Fibroblast of lung (primary cell): ENCODE results near the gene XYLB. TPM values are rescaled to one million over a fixed set of nuclear protein-coding genes. Genes with fewer than 3 reads are reported as not detected.

Source experiments
- DNase-seq, 2 donors: peaks; one replicate each; pipeline versions ENCODE4 v3.0.0 to v3.0.0-alpha.2; 2010; ENCODE audit warnings: low read depth in 2 of 2
- H2AFZ ChIP-seq: 2 replicates; pipeline ENCODE4 v1.5.1; 2012; ENCODE audit warnings: low read length, control low read depth, inconsistent platforms
- H3K27ac ChIP-seq: 2 replicates; pipeline ENCODE4 v1.5.1; 2011; ENCODE audit warnings: low read length, control low read depth; ENCODE audit not compliant: insufficient read depth
- H3K27me3 ChIP-seq: 2 replicates; pipeline ENCODE4 v1.5.1; 2011; ENCODE audit warnings: mild to moderate bottlenecking, low read length; ENCODE audit not compliant: control insufficient read depth, insufficient read depth
- H3K36me3 ChIP-seq: 2 replicates; pipeline ENCODE4 v1.5.1; 2011; ENCODE audit warnings: low read length; ENCODE audit not compliant: control insufficient read depth, insufficient read depth
- H3K4me1 ChIP-seq: 2 replicates; pipeline ENCODE4 v1.5.1; 2011; ENCODE audit warnings: low read length; ENCODE audit not compliant: control insufficient read depth, insufficient read depth; ENCODE audit errors: extremely low read depth
- H3K4me2 ChIP-seq: 2 replicates; pipeline ENCODE4 v1.5.1; 2011; ENCODE audit warnings: low read length, control low read depth; ENCODE audit not compliant: insufficient read depth; ENCODE audit errors: extremely low read depth
- H3K4me3 ChIP-seq, 4 experiments: fragments of 200-600 bp in 1 of 4; sonication (generic) in 1 of 4; replicated peaks in 1 of 4; 2 replicates each; pipeline ENCODE4 v1.5.1; 2011 to 2016; ENCODE audit warnings: low read length in 4 of 4, low read depth in 3 of 4, mild to moderate bottlenecking in 3 of 4, control low read depth in 2 of 4, inconsistent platforms in 1 of 4, mixed read lengths in 1 of 4; ENCODE audit not compliant: insufficient read depth in 1 of 4; ENCODE audit errors: control extremely low read depth in 1 of 4
- H3K79me2 ChIP-seq: 2 replicates; pipeline ENCODE4 v1.5.1; 2012; ENCODE audit warnings: mild to moderate bottlenecking, low read length, inconsistent platforms; ENCODE audit not compliant: control insufficient read depth, insufficient read depth
- H3K9ac ChIP-seq: 2 replicates; pipeline ENCODE4 v1.5.1; 2011; ENCODE audit warnings: mild to moderate bottlenecking, low read length, control low read depth; ENCODE audit not compliant: insufficient read depth
- H3K9me3 ChIP-seq: 2 replicates; pipeline ENCODE4 v1.5.1; 2012; ENCODE audit warnings: low read depth, low read length; ENCODE audit not compliant: control insufficient read depth, insufficient read depth
- H4K20me1 ChIP-seq: 2 replicates; pipeline ENCODE4 v1.5.1; 2011; ENCODE audit warnings: low read length; ENCODE audit not compliant: control insufficient read depth, insufficient read depth; ENCODE audit errors: extremely low read depth
- CTCF ChIP-seq, 2 donors: IDR thresholded peaks in 1 of 2; conservative IDR thresholded peaks in 1 of 2; 1 replicate in 1 of 2; 2 replicates in 1 of 2; pipeline ENCODE4 v1.5.1; 2011 to 2012; ENCODE audit warnings: low read length in 2 of 2, control low read depth in 1 of 2, inconsistent platforms in 1 of 2, low read depth in 1 of 2, mild to moderate bottlenecking in 1 of 2
- EZH2 ChIP-seq: IDR thresholded peaks from 2 replicates; pipeline ENCODE4 v1.5.1; 2012; ENCODE audit warnings: low read length, control low read depth, mild to moderate bottlenecking; ENCODE audit errors: missing control alignments
- polyA plus RNA-seq, 2 donors: library from polyadenylated mRNA; depleted of rRNA in 1 of 2; stranded (reverse) in 1 of 2; unstranded in 1 of 2; fragments of >200 nt; gene quantifications; 2 replicates each; pipeline ENCODE4 v1.2.1, GENCODE V29; 2011 to 2012; ENCODE audit warnings: missing spikeins in 1 of 2
- total RNA-seq: library from RNA; depleted of rRNA; stranded (reverse); fragments of >200 nt; gene quantifications from 2 replicates; pipeline ENCODE4 v1.2.1, GENCODE V29; 2014

The XYLB gene
- total and polyA plus RNA-seq, 2 donors (not counting 1 experiment from before 2014, with no cell fraction given) = 2.2 to 5.1 TPM

GRCh38 chr3:38376098-38376816 is 29.7 kb downstream of the XYLB start:
- H3K27ac ChIP-seq = no peak overlapping the region
- H3K79me2 ChIP-seq = no peaks in the 10 kb centered on the region
- TF ChIP-seq CTCF (conservative IDR thresholded peaks at IDR 0.05 in 1 of 2, IDR thresholded peaks at IDR 0.05 in 1 of 2; ENCODE audit: low read depth in 1 of 2, low read length in 2 of 2) (no peak), EZH2 (no peak)
- H3K4me2 ChIP-seq = no peak overlapping the region
- H3K36me3 ChIP-seq = peaks cover 7% of the 10 kb centered on the region
- H2AFZ ChIP-seq = no peak overlapping the region
- no peaks in the 10 kb centered on the region for H4K20me1 ChIP-seq
- H3K27me3 ChIP-seq = no peaks in the 10 kb centered on the region
- H3K9ac ChIP-seq = no peak overlapping the region
- no peaks in the 10 kb centered on the region for H3K4me1 ChIP-seq
- no peak for DNase-seq
- H3K9me3 ChIP-seq = no peaks in the 10 kb centered on the region
- no peak overlapping the region for H3K4me3 ChIP-seq

DNA sequence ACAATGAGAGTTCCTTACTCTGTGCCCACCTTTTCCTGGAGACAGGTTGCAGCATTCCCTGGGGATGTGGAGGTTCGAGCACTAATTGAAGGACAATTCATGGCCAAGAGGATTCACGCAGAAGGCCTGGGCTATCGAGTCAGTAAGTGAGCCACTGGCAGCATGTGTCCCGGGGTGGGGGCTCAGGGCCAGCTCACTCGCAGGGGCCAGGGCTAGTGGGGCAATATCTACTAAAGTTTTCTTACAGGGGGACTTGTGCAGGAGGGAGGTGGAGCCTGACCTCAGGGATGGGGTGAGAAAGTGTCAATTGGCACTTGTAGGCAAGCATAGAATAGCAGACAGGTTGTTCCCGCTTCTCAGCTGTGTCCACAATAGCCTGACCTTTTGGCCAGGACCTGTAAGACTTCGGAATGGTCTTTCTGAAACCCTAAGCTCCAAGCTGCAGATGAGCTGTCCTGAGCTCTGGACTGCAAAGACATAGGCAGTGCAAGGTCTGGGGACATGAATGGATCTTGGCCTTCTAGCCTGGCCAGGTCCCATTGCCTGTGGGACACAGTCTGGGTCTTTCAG is 32.7 kb downstream of the XYLB start:
- no peaks in the 10 kb centered on the region for H3K4me1 ChIP-seq
- DNase-seq = no peak
- H4K20me1 ChIP-seq = no peaks in the 10 kb centered on the region
- TF ChIP-seq CTCF (conservative IDR thresholded peaks at IDR 0.05 in 1 of 2, IDR thresholded peaks at IDR 0.05 in 1 of 2; ENCODE audit: low read depth in 1 of 2, low read length in 2 of 2) = no peak
- TF ChIP-seq EZH2 = no peak
- H3K27me3 ChIP-seq = no peaks in the 10 kb centered on the region
- H3K36me3 ChIP-seq = peaks cover 7% of the 10 kb centered on the region
- H3K9ac ChIP-seq = no peak overlapping the region
- H3K79me2 ChIP-seq = no peaks in the 10 kb centered on the region
- H2AFZ ChIP-seq = no peak overlapping the region
- no peak overlapping the region for H3K27ac ChIP-seq
- no peak overlapping the region for H3K4me2 ChIP-seq
- H3K4me3 ChIP-seq = no peak overlapping the region
- H3K9me3 ChIP-seq = no peaks in the 10 kb centered on the region

- Histone ChIP-seq H4K20me1 (no peaks in the 10 kb centered on the region), H3K9me3 (no peaks in the 10 kb centered on the region), H3K4me1 (no peaks in the 10 kb centered on the region), H3K36me3 (peaks cover 6% of the 10 kb centered on the region), H3K4me3 (no peak overlapping the region), H3K79me2 (no peaks in the 10 kb centered on the region), H3K9ac (no peak overlapping the region), H3K4me2 (no peak overlapping the region), H3K27me3 (no peaks in the 10 kb centered on the region), H3K27ac (no peak overlapping the region), H2AFZ (no peak overlapping the region)
- TF ChIP-seq CTCF (conservative IDR thresholded peaks at IDR 0.05 in 1 of 2, IDR thresholded peaks at IDR 0.05 in 1 of 2; ENCODE audit: low read depth in 1 of 2, low read length in 2 of 2) (no peak), EZH2 (no peak)
- peak in 1 of 2 donors; percentile 9 for DNase-seq
Observed at GRCh38 chr3:38382506-38383080, 36.0 kb downstream of the XYLB start.
